ENCODE data around the gene IL12RB2.

- no peak for TF ChIP-seq CTCF (IDR thresholded peaks at IDR 0.05)
- TF ChIP-seq ZFX (IDR thresholded peaks at IDR 0.05; ENCODE audit: borderline replicate concordance), result no peak
Observed at GRCh38 chr1:67382292-67382691, 74.6 kb downstream of the IL12RB2 start.
